HCT116 (cell line): ENCODE results near the gene TVP23A. TPM values are rescaled to one million over a fixed set of nuclear protein-coding genes. Genes with fewer than 3 reads are reported as not detected.

Source experiments
- ATAC-seq: fragments of 200-7000 bp; cut with Tn5 transposase; 2 replicates; pipeline ENCODE4 v1.9.1; 2020; ENCODE audit warnings: mild to moderate bottlenecking, moderate library complexity
- BruUV-seq: library from RNA; stranded (reverse); fragments of 400-500 nt; replicated peaks from 2 replicates; lab custom pipeline; 2021; lab: Mats Ljungman, UMichigan
- CTCF ChIA-PET: fragments of 300-600 bp; sonication (Branson Sonifier 250); formaldehyde crosslinking; loops from one replicate; lab custom pipeline; 2021; ENCODE audit warnings: antibody characterized with exemption; lab: Charles Lee
- POLR2A ChIA-PET: fragments of 300-600, 350-600 bp; sonication (Branson Sonifier 250); formaldehyde crosslinking; loops from one replicate; lab custom pipeline; 2021; ENCODE audit warnings: antibody characterized with exemption; lab: Charles Lee
- RAD21 ChIA-PET, 2 experiments: fragments of 300-600 bp; sonication (Branson Sonifier 250); formaldehyde crosslinking; loops; one replicate each; lab custom pipeline; 2023; ENCODE audit warnings: low total read pairs in 2 of 2; ENCODE audit not compliant: uncharacterized antibody in 2 of 2, unreplicated experiment in 2 of 2, low non-redundant PET in 1 of 2; lab: Charles Lee
- DNase-seq: peaks from one replicate; pipeline ENCODE4 v3.0.0-alpha.2; 2010; ENCODE audit warnings: low read depth, low spot score
- H2AFZ ChIP-seq: fragments of 200-600 bp; shearing (Covaris generic), sonication (generic); 2 replicates; pipeline ENCODE4 v1.6.1; 2017; ENCODE audit warnings: low read depth, mixed run types, mixed read lengths, antibody characterized with exemption, low read length; ENCODE audit not compliant: poor library complexity, severe bottlenecking
- H3K27ac ChIP-seq: 2 replicates; pipeline ENCODE4 v1.5.1; 2012; ENCODE audit warnings: low read depth, low read length
- H3K27me3 ChIP-seq: fragments of 200-600 bp; sonication (generic); 2 replicates; pipeline ENCODE4 v1.6.1; 2016; ENCODE audit warnings: mixed run types, low read length, mixed read lengths; ENCODE audit not compliant: insufficient read depth
- H3K36me3 ChIP-seq, 2 experiments: fragments of 200-500 bp in 1 of 2; fragments of 200-600 bp in 1 of 2; sonication (Bioruptor generic) in 1 of 2; sonication (generic) in 1 of 2; 2 replicates each; pipeline versions ENCODE4 v1.5.1 to v1.6.1; 2014 to 2016; ENCODE audit warnings: low read length in 2 of 2, inconsistent platforms in 1 of 2, mixed read lengths in 1 of 2, mixed run types in 1 of 2; ENCODE audit not compliant: insufficient read depth in 2 of 2, control insufficient read depth in 1 of 2
- H3K4me1 ChIP-seq, 2 experiments: fragments of 200-600 bp in 1 of 2; sonication (generic) in 1 of 2; 2 replicates each; pipeline versions ENCODE4 v1.5.1 to v1.6.1; 2012 to 2017; ENCODE audit warnings: low read length in 2 of 2, inconsistent platforms in 1 of 2, mild to moderate bottlenecking in 1 of 2, mixed read lengths in 1 of 2, mixed run types in 1 of 2, moderate library complexity in 1 of 2; ENCODE audit not compliant: insufficient read depth in 2 of 2, control insufficient read depth in 1 of 2
- H3K4me2 ChIP-seq: fragments of 200-600 bp; sonication (generic); 2 replicates; pipeline ENCODE4 v1.6.1; 2017; ENCODE audit warnings: mixed run types, low read length, mixed read lengths
- H3K4me3 ChIP-seq, 2 experiments: fragments of 200-600 bp in 1 of 2; sonication (generic) in 1 of 2; replicated peaks in 1 of 2; 2 replicates each; pipeline ENCODE4 v1.5.1; 2011 to 2016; ENCODE audit warnings: low read length in 2 of 2, control low read depth in 1 of 2, low read depth in 1 of 2, mild to moderate bottlenecking in 1 of 2, mixed read lengths in 1 of 2, mixed run types in 1 of 2
- H3K79me2 ChIP-seq: fragments of 200-600 bp; sonication (generic); 2 replicates; pipeline ENCODE4 v1.6.1; 2017; ENCODE audit warnings: mild to moderate bottlenecking, mixed run types, low read length, moderate library complexity, mixed read lengths; ENCODE audit not compliant: insufficient read depth
- H3K9ac ChIP-seq: fragments of 200-600 bp; sonication (generic); 2 replicates; pipeline ENCODE4 v1.6.1; 2016; ENCODE audit warnings: low read length, mixed read lengths
- H3K9me2 ChIP-seq: fragments of 200-600 bp; sonication (generic), shearing (Covaris generic); 2 replicates; pipeline ENCODE4 v1.6.1; 2017; ENCODE audit warnings: mixed run types, mild to moderate bottlenecking, moderate library complexity; ENCODE audit not compliant: insufficient read depth
- H3K9me3 ChIP-seq, 2 experiments: fragments of 200-500 bp in 1 of 2; fragments of 200-600 bp in 1 of 2; sonication (Bioruptor generic) in 1 of 2; sonication (generic) in 1 of 2; 2 replicates each; pipeline ENCODE4 v1.6.1; 2014 to 2017; ENCODE audit warnings: low read length in 2 of 2, mixed read lengths in 2 of 2, inconsistent platforms in 1 of 2, low read depth in 1 of 2, mild to moderate bottlenecking in 1 of 2, mixed run types in 1 of 2, moderate library complexity in 1 of 2; ENCODE audit not compliant: control insufficient read depth in 1 of 2, insufficient read depth in 1 of 2
- H4K20me1 ChIP-seq: fragments of 200-600 bp; sonication (generic), shearing (Covaris generic); 2 replicates; pipeline ENCODE4 v1.6.1; 2017; ENCODE audit warnings: mixed run types, mild to moderate bottlenecking, moderate library complexity; ENCODE audit not compliant: insufficient read depth
- CBX3 ChIP-seq: IDR thresholded peaks from 2 replicates; pipeline ENCODE4 v1.6.1; 2012; ENCODE audit warnings: low read depth
- CEBPB ChIP-seq: IDR thresholded peaks from 2 replicates; pipeline ENCODE4 v1.6.1; 2012; ENCODE audit warnings: low read depth
- EZH2phosphoT487 ChIP-seq: fragments of 200-600 bp; IDR thresholded peaks from 2 replicates; pipeline ENCODE4 v1.6.1; 2018; ENCODE audit warnings: antibody characterized with exemption, borderline replicate concordance
- FOSL1 ChIP-seq: IDR thresholded peaks from 2 replicates; pipeline ENCODE4 v1.6.1; 2012; ENCODE audit warnings: low read depth
- JUND ChIP-seq: IDR thresholded peaks from 2 replicates; pipeline ENCODE4 v1.6.1; 2012
- POLR2AphosphoS5 ChIP-seq: IDR thresholded peaks from 2 replicates; pipeline ENCODE4 v1.6.1; 2011; ENCODE audit warnings: mild to moderate bottlenecking, low read depth, low read length, moderate library complexity
- RAD21 ChIP-seq: IDR thresholded peaks from 2 replicates; pipeline ENCODE4 v1.6.1; 2012; ENCODE audit warnings: low read depth, mild to moderate bottlenecking
- SRF ChIP-seq: IDR thresholded peaks from 2 replicates; pipeline ENCODE4 v1.6.1; 2012; ENCODE audit warnings: low read depth
- TCF7L2 ChIP-seq: IDR thresholded peaks from 2 replicates; pipeline ENCODE4 v1.7.0; 2011; ENCODE audit warnings: borderline replicate concordance, inconsistent platforms; ENCODE audit not compliant: insufficient read depth, insufficient read length; ENCODE audit errors: extremely low read depth
- ZFX ChIP-seq: fragments of 450-650 bp; IDR thresholded peaks from 2 replicates; pipeline ENCODE4 v1.6.1; 2017
- ZNF274 ChIP-seq: fragments of 200-500 bp; sonication (Bioruptor generic); IDR thresholded peaks from 2 replicates; pipeline ENCODE4 v1.6.1; 2014; ENCODE audit warnings: mild to moderate bottlenecking, low read depth, low read length, inconsistent platforms
- intact Hi-C: fragments of 100-400 bp; cut with micrococcal nuclease; formaldehyde crosslinking; loops from 2 replicates; pipeline ENCODE4 v1.10.0; 2022
- total RNA-seq: library from RNA; stranded (reverse); gene quantifications from one replicate; pipeline ENCODE4 v1.2.1, GENCODE V29; 2021; ENCODE audit not compliant: unreplicated experiment
- TF ChIP-seq, protein P1 (sequence below): IDR thresholded peaks from 2 replicates; pipeline ENCODE4 v1.6.1; 2011; ENCODE audit warnings: mild to moderate bottlenecking, low read length, moderate library complexity; ENCODE audit not compliant: insufficient replicate concordance; ENCODE audit errors: extremely low read depth
- TF ChIP-seq, protein P2 (sequence below), 3 experiments: fragments of 200-600 bp in 1 of 3; sonication (generic) in 1 of 3; IDR thresholded peaks in 2 of 3; conservative IDR thresholded peaks in 1 of 3; 2 replicates each; pipeline ENCODE4 v1.5.1; 2012 to 2017; ENCODE audit warnings: low read depth in 2 of 3, low read length in 2 of 3, antibody characterized with exemption in 1 of 3, borderline replicate concordance in 1 of 3, control low read depth in 1 of 3, mild to moderate bottlenecking in 1 of 3, mixed read lengths in 1 of 3, mixed run types in 1 of 3, moderate library complexity in 1 of 3; ENCODE audit not compliant: insufficient read depth in 1 of 3
- TF ChIP-seq, protein P3 (sequence below): IDR thresholded peaks from 2 replicates; pipeline ENCODE4 v1.6.1; 2012

The TVP23A gene
- total RNA-seq, 1 experiment from 2014 or later, result not detected

- no peak for TF ChIP-seq ZNF274
- no peak for TF ChIP-seq JUND
- no peak for TF ChIP-seq CBX3
- TF ChIP-seq FOSL1, result no peak
- TF ChIP-seq ZFX, result no peak
- no peak for TF ChIP-seq CEBPB
- TF ChIP-seq, protein P1, sequence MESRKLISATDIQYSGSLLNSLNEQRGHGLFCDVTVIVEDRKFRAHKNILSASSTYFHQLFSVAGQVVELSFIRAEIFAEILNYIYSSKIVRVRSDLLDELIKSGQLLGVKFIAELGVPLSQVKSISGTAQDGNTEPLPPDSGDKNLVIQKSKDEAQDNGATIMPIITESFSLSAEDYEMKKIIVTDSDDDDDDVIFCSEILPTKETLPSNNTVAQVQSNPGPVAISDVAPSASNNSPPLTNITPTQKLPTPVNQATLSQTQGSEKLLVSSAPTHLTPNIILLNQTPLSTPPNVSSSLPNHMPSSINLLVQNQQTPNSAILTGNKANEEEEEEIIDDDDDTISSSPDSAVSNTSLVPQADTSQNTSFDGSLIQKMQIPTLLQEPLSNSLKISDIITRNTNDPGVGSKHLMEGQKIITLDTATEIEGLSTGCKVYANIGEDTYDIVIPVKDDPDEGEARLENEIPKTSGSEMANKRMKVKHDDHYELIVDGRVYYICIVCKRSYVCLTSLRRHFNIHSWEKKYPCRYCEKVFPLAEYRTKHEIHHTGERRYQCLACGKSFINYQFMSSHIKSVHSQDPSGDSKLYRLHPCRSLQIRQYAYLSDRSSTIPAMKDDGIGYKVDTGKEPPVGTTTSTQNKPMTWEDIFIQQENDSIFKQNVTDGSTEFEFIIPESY, result no peak
- no peak for TF ChIP-seq TCF7L2
- no peak for TF ChIP-seq EZH2phosphoT487
- no peak for TF ChIP-seq SRF
- TF ChIP-seq, protein P2, sequence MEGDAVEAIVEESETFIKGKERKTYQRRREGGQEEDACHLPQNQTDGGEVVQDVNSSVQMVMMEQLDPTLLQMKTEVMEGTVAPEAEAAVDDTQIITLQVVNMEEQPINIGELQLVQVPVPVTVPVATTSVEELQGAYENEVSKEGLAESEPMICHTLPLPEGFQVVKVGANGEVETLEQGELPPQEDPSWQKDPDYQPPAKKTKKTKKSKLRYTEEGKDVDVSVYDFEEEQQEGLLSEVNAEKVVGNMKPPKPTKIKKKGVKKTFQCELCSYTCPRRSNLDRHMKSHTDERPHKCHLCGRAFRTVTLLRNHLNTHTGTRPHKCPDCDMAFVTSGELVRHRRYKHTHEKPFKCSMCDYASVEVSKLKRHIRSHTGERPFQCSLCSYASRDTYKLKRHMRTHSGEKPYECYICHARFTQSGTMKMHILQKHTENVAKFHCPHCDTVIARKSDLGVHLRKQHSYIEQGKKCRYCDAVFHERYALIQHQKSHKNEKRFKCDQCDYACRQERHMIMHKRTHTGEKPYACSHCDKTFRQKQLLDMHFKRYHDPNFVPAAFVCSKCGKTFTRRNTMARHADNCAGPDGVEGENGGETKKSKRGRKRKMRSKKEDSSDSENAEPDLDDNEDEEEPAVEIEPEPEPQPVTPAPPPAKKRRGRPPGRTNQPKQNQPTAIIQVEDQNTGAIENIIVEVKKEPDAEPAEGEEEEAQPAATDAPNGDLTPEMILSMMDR (IDR thresholded peaks at IDR 0.05 in 2 of 3, conservative IDR thresholded peaks at IDR 0.05 in 1 of 3; ENCODE audit: borderline replicate concordance in 1 of 3, insufficient read depth in 1 of 3, low read depth in 2 of 3, low read length in 2 of 3), result no peak
- TF ChIP-seq, protein P3, sequence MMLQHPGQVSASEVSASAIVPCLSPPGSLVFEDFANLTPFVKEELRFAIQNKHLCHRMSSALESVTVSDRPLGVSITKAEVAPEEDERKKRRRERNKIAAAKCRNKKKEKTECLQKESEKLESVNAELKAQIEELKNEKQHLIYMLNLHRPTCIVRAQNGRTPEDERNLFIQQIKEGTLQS, result no peak
- TF ChIP-seq POLR2AphosphoS5, result no peak
- TF ChIP-seq RAD21, result no peak
- Histone ChIP-seq H3K9me3 (no peaks in the 10 kb centered on the region), H3K4me1 (peaks cover 3 to 25% of the 10 kb centered on the region in 2 experiments; a peak in 3 of 4 replicates), H3K27me3 (no peaks in the 10 kb centered on the region), H3K4me2 (no peak overlapping the region), H3K36me3 (peaks cover 2 to 13% of the 10 kb centered on the region in 2 experiments; a peak in 3 of 4 replicates), H2AFZ (no peak overlapping the region), H3K4me3 (no peak overlapping the region), H3K9ac (no peak overlapping the region), H3K79me2 (no peaks in the 10 kb centered on the region), H3K9me2 (no peaks in the 10 kb centered on the region), H3K27ac (no peak overlapping the region), H4K20me1 (no peaks in the 10 kb centered on the region)
- BruUV-seq, result no TSS peak
- ChIA-PET RAD21 (no interaction called here), CTCF (no interaction called here), POLR2A (interaction anchor here (1.0 kb wide), 1 partner anchor 10 kb away, joined by 4 read pairs; the partner anchor contains the start of gene NUBP1)
- ATAC-seq (no peak), DNase-seq (no peak)
- intact Hi-C loops, result no loop called here
Measured at GRCh38 chr16:10753670-10754069, 64.9 kb downstream of the TVP23A start.
